Activated CD8-positive, alpha-beta memory T cell treated with anti-CD3 and anti-CD28 coated beads for 1 hour (primary cell): ENCODE measurements around the gene ASCC1.

Experiments
- DNase-seq, 2 donors: peaks; one replicate each; pipeline ENCODE4 v3.0.0-alpha.2; 2020; ENCODE audit warnings: low read depth in 1 of 2; ENCODE audit errors: extremely low read depth in 1 of 2

ASCC1 gene

GRCh38 chr10:72069751-72070526 lies 146.1 kb downstream of the ASCC1 start:
- DNase-seq = no peak

DNA sequence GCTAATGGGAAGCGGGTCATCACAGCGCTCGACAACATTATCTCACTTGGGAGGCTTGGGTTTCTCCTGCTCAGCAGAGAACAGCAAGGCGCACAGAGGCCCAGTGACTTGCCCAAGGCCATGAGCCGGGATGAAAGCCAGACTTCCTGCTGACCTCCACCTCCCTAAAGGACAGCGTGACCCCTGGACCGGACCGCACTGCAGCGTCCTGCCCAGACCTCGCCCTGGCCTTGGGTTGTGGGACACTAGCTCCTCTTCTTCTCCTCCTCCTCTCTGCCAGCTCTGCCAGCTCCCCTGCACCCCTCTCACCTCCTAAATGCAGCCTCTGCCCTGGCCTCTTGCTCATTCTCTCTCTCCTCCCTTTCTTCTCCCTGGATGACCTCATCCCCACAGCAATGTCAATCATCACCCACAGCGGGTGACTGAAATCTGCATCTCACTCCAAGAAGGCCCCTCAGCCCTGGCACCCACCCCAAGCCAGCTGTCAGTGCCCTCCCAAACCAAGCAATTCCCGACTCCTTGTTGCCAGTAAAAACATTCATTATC lies 147.1 kb downstream of the ASCC1 start:
- no peak for DNase-seq

DNA sequence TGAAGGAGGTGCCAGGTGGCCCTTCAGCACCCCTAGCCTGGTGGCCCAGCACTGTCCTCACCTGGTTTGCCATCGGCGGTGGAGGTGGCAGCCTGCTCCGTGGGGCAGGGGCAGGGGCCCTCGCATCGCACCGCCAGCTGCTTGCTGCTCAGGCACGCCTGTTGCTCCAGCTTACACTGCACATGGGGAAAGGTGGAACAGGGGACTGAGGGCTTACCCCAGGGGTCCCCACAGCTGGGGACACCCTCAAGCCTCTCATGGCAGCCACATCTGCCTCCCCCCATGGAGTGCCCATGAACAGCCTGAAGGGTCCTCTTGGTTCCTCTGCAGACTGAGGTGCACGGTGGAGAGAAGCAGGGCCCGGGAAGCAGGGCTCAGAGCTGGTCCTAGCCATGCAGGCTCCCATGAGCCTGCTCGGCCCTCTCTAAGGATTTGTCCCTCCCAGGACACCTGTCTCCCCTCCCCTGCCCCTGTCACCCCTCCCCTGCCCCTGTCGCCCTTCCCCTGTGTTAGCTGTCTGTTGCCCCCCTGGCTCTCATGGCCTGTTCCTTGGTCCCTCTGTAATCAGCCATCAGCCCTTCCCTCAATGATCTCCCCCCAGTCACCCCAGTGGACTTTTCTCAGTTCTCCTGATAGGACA lies 147.8 kb downstream of the ASCC1 start:
- DNase-seq = no peak

- DNase-seq = no peak
Measured at GRCh38 chr10:72067463-72068125, 148.5 kb downstream of the ASCC1 start.

GRCh38 chr10:72066318-72067284 lies 149.5 kb downstream of the ASCC1 start:
- DNase-seq = no peak

DNA sequence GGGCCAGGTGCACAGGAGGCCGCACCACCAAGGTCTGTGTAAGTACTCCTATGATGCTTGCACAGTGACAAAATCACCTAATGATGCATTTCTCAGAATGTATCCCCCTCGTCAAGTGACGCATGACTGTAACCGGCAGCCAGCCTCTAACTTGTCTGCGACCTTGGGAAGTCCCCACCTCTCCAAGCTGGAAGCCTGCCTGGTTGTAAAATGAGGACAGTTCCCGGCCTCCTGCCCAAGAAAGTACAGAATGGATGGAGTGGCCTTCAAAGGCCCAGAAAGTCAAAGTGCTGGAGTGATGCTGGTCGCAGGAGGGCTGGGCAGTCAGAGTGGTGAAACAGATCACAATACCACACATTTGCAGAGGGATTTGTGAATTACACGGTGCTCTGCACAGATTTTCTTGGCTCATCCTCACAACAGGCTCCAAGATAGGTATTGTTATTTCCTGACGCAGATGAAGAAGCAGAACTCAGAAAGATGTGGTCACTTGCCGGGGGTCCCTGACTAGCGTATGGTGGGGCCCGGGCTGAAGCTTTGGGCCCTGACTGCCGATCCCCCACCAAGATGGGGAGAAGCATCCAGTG lies 150.5 kb downstream of the ASCC1 start:
- no peak for DNase-seq

GRCh38 chr10:72063703-72064391 lies 152.2 kb downstream of the ASCC1 start:
- no peak for DNase-seq

- no peak for DNase-seq
Measured at GRCh38 chr10:72062832-72063702, 153.0 kb downstream of the ASCC1 start.

GRCh38 chr10:72062382-72062781 lies 153.7 kb downstream of the ASCC1 start:
- DNase-seq = no peak

GRCh38 chr10:72061930-72062329 lies 154.1 kb downstream of the ASCC1 start:
- DNase-seq = no peak

DNA sequence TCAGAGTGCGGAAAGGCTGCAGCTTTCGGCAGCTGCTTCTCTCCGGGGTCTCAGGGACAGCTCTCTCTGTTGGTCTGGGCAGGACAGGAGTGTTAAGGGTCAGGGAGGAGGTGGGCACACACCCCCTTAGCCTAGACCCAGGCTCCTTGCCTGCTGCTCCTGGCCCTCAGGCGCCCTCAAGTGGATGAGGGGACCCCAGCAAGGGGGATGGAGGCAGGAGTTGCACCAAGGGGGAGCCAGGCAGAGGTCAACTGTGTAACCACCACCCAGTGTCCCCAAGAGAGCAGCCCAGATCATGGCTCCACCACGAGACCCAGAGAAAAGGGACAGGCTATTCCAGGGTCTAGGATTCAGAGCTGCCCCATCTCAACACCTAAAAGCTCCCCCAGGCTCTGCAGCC lies 154.6 kb downstream of the ASCC1 start:
- no peak for DNase-seq

GRCh38 chr10:72059843-72060822 lies 155.9 kb downstream of the ASCC1 start:
- DNase-seq = no peak

GRCh38 chr10:72058989-72059842 lies 156.9 kb downstream of the ASCC1 start:
- DNase-seq = peak in 1 of 2 donors; percentile 25

DNA sequence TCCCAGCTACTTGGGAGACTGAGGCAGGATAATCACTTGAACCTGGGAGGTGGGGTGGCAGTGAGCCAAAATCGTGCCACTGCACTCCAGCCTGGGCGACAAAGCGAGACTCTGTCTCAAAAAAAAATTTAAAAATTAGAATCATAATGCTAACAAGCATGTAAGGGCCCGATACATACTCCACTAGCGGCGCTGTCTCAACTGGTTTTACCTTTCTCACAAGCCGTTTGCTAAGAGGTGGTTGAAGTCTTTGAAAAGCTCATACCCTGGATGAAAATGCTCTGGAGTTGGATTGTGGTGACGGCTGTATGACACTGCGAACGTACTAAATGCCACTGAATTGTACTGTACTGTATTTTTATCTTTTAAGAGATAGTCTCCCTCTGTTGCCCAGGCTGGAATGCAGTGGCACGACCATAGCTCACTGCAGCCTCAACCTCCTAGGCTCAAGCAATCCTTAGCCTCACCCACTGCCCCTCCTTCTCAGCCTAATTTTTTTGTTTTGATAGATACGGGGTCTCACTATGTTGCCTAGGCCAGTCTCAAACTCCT lies 157.7 kb downstream of the ASCC1 start:
- DNase-seq = no peak

GRCh38 chr10:72056932-72057751 lies 158.9 kb downstream of the ASCC1 start:
- no peak for DNase-seq
